HG02885 (cell line): Measurements from ENCODE around the gene SLC35F6.
"Not testable (repeated sequence)": the region's sequence is repeated elsewhere in the genome, so short reads cannot be mapped to it uniquely, and the experiment has no call there.

Experiments
- ATAC-seq: cut with Tn5 transposase; IDR thresholded peaks from one replicate; pipeline ENCODE4 v1.9.1; 2021; ENCODE audit warnings: mild to moderate bottlenecking; ENCODE audit not compliant: unreplicated experiment, poor library complexity

Gene SLC35F6

GRCh38 chr2:26754539-26754938 lies 9.5 kb upstream of the SLC35F6 start:
- ATAC-seq: no peak

GRCh38 chr2:26754972-26755670 lies 9.0 kb upstream of the SLC35F6 start:
- ATAC-seq: no peak

GRCh38 chr2:26756337-26756736 lies 7.7 kb upstream of the SLC35F6 start:
- no peak for ATAC-seq

GRCh38 chr2:26757873-26758789 lies 6.0 kb upstream of the SLC35F6 start:
- ATAC-seq: no peak

DNA sequence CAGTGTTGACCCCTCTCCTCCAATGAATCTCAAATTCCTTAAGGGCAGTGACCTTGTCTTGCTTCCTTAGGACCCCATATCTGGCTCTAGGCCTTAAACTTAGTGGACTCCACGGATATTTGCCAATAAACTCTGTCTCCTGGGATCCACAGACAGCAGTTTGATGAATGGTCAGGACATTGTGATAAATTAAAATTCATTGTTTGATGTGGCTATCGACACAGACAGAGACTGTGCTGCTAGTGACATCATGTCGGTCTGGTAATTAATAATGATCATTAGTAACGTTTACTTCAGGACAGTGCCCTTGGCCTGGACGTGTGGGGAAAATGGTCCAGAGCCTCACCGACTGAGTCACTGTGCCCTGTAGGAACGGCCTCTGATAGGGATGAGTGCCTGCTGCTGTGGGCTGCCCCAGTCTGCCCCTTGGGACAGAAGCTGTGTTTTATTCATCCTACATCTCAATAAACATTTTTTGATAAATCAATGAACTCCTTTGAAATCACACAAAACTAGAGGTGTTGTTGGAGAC lies 5.2 kb upstream of the SLC35F6 start:
- no peak for ATAC-seq

DNA sequence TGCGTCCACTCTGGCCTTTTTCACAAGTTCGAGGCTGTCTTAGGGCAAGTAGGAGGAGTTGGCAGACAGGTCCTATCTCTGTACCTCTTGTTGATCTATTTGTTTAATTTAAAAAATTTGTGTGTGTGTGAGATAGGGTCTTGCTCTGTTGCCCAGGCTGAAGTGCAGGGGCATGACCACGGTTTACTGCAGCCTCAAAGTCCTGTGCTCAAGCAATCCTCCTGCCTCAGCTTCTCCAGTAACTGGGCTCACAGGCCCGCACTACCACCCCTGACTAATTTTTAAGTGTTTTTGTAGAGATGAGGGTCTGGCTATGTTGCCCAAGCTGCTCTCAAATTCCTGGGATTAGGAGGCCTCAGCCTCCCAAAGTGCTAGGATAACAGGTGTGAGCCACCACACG lies 4.2 kb upstream of the SLC35F6 start:
- no peak for ATAC-seq

GRCh38 chr2:26760991-26761390 lies 3.1 kb upstream of the SLC35F6 start:
- not testable (repeated sequence) for ATAC-seq

DNA sequence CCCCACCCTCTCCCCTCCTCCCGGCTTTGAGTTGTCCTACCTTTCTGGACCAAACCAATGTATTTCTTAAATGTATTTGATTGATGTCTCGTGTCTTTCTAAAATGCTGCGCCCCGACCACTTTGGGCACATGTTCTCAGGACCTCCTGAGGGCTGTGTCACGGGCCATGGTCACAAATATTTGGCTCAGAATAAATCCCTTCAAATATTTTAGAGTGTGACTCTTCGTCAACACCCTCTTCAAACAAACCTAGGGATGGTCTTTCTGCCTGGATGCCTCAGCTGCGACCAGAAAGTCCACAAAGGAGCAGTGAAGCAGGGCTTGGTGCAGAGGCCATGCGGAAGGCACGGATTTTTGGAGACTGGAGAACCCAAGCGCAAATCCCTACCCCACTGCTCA lies 1.1 kb upstream of the SLC35F6 start:
- ATAC-seq: no peak

DNA sequence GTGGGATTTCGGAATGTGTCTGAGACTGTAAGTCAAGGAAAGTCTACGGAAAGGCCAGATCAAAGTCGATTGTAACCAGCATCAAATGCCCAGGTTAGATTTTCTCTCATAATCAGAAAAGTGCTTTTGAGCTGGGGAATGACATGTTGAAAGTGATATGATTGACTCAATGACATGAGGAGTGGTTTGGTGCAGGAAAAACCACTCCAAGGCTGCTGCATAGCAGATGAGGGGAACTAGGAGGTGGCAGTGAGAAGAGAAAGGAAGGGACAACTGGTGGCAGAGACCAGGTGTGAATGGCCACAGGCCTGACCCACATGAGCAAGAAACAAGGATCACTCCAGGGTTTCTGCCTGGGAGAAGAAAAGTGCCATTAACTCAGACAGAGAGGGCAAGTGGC lies 822 bp downstream of the SLC35F6 start:
- ATAC-seq: no peak

- no peak for ATAC-seq
These were observed 1.6 kb downstream of the SLC35F6 start for GRCh38 chr2:26765475-26766200.

- no peak for ATAC-seq
These were observed 3.0 kb downstream of the SLC35F6 start for GRCh38 chr2:26767129-26767528.

- ATAC-seq: no peak
These were observed 3.9 kb downstream of the SLC35F6 start for GRCh38 chr2:26767894-26768487.

DNA sequence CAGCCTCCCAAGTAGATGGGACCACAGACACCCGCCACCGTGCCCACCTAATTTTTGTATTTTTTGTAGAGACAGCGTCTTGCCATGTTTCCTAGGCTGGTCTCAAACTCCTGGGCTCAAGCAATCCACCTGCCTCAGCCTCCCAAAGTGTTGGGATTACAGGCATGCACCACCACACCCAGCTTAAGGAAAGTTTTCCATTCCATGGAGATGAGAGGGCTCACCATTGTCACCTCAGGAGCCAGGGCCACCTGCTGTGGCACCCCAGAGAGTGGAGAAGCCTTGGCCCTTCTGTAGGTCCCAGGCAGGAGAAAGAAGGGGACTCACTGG lies 4.6 kb downstream of the SLC35F6 start:
- ATAC-seq: no peak

DNA sequence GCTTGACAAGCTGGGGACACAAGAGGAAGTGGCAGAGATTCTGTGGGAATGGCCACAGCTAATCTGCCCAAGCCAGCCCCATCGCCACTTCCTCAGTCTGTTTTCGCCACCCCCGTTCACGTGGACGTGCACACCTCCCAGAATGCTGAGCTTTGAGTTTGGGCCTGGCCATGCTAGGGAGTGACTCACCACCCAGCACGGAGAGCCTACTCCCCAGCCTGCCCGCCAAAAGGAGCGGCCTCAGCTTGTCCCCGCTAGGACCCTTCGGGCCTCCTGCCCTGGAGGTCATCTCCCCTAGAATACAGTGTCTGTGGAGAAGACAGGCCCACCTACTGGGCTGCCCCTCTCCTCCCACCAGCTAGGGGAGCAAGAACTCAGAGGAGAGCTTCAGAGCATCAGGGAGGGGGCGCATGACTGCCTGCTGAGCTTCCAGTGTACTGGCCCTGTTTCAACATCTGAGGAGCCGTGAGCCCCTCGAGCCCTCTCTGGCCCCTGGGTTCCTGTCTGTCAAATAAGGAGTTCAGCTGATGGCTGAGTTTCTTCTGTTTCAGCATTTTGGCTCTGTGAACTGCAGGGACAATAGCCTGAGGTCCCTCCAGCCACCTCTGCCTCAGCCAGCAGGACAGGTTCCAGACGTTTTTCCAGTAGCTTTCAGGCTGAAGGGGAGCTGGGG lies 5.1 kb downstream of the SLC35F6 start:
- ATAC-seq: no peak

DNA sequence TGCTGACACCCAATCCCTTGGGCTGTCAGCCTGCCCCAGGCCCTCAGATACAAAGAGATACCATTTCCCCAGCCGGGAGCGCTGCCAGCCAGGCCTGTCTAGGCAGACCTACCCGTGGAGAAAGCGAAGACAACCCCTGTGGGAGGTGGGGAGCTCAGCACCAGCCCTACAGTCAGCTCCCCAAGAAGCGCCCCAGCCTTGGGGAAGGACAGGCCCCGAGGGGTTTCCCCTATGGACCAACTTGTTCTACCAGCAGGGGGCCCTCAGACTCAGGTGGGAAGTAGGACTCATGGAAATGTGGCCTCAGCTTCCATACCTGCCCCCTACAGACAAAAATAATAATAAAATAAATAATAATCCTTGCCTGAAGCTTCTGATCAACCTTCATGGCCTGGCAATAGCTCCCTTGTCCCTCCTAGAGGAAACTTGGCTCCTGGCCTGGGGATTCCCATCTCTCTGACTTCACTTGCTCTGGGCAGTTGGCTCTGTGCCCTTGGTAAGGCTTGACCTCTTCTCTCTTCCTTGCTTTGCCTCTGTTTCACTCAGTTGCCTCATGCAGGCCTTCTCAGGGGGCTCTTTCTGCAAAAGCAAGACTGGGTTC lies 7.0 kb downstream of the SLC35F6 start:
- ATAC-seq: no peak

DNA sequence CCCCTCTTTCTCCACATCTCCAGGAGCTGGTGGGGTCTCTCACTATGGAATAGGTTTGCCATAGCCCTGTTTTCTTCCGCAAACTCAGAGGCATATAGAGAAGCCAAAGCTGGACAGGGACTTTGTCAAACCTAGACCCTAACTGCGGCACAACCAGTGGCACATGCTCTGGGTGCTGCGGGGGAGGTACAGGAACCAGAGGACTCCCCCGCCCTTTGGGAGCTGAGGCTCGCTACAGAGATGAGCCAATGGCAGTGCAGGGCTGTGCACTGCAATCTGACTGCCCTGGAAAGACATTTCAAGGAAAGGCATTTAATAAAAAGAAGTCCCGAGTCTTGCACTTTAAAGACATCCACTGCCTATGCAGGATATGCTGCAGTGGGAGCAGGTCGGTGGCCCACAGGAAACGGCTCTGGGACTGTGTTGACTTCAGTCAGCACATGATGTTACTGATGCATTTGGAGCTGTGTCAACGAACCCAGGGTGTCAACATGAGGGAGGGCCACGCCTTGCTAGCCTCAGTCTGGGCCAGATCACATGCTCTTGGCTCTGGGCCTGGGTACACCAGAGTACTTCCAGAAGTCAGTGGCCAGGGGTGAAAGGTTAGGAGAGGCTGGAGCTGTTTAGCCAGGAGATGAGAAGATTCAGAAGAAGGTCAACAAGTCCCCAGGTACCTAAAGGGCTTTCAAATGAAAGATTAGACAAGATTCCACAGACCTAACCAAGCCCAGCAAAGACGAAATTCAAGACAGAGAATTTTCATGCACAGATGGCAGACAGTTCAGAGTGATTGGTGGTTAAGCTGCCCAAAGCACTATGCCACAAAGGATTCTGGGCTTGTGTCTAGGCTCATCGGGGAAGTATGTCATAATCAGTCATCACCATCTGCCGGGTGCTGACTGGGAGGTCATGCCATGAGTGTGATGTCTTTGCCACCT lies 8.2 kb downstream of the SLC35F6 start:
- ATAC-seq: no peak

DNA sequence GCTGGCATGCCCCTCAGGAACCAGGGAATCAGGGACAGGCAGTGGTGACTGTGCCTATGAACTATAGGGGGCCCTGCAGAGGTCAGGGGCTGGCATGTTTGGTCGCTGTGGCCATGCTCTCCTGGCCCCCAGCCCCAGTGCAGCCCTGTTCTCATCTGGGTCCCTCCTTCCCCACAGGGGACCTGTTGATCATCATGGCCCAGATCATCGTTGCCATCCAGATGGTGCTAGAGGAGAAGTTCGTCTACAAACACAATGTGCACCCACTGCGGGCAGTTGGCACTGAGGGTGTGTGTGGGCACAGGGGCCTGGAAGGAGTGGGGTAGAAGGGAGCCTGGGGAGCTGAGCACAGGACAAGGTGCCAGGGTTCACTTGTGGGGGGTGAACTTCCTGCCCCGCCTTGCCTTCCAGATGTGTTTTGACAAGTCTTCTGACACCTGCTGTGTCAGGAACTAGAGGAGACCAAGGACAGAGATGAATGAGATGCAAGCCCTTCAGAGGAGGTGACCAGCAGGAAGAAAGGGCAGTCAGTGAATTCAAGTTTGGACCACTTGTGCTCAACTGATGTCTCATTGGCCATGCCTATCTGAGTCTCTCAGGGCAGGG lies 12.2 kb downstream of the SLC35F6 start:
- ATAC-seq: no peak

- no peak for ATAC-seq
These were observed 14.0 kb downstream of the SLC35F6 start for GRCh38 chr2:26778098-26778497.
